Stimulated activated CD8-positive, alpha-beta memory T cell treated with anti-CD3 and anti-CD28 coated beads, Interleukin-15, amount 100 ng/mL, for 4 hours (primary cell): ENCODE measurements around the gene ACTL6B.
"Not testable (repeated sequence)": the region's sequence is repeated elsewhere in the genome, so short reads cannot be mapped to it uniquely, and the experiment has no call there.

Source experiments
- DNase-seq, 2 donors: peaks; one replicate each; pipeline ENCODE4 v3.0.0-alpha.2; 2020; ENCODE audit warnings: low read depth in 2 of 2

ACTL6B gene

DNA sequence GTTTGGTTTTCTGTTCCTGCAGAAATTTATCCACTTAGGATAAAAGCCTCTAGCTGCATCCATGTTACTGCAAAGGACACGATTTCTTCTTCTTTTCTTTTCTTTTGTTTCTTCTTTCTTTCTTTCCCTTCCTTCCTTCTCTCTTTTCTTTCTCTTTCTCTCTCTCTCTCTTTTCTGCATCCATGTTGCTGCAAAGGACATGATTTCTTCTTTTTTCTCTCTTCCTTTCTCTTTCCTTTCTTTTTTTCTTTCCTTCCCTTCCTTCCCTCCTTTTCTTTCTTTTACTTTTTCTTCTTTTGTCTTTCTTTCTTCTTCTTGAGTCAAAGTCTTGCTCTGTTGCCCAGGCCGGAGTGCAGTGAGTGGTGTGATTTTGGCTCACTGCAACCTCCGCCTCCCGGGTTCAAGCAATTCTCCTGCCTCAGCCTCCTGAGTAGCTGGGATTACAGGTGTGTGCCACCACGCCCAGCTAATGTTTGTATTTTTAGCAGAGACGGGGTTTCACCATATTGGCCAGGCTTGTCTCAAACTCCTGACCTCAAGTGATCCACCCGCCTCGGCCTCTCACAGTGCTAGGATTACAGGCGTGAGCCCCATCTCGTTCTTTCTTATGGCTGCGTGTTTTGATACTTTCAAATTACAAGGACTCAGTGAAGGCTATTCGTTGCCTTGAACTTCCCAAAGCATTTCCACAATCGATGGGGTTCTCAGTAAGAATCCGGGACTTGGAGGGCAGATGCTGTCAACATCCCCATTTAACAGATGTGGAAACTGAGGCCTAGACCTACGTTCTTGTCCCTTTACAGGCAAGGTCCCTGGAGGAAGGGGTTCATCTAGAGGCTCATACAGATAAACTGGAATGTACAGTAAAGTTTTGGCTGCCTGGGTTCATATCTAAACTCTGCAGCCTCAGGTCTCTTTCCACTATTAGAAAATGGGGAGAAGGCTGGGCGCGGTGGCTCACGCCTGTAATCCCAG is 15.4 kb upstream of the ACTL6B start:
- no peak for DNase-seq

DNA sequence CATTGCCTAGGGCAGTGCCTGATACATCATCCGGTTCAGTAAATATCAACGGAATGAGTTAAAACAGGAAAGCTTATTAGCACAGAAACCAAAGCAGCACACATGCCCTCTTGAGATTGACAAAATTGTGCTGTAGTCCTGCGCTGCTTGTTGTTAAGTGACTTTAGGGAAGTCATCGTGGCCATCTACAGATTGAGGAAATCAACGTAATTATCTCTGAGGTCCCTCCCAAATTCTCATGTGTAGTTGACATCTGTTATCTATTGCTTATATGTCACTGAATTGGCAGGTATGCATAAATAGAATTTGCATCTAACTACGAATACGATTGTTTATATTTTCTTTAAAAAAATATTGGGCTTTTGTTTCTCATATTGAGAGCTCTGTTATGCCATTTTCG is 13.8 kb upstream of the ACTL6B start:
- DNase-seq, result no peak

DNA sequence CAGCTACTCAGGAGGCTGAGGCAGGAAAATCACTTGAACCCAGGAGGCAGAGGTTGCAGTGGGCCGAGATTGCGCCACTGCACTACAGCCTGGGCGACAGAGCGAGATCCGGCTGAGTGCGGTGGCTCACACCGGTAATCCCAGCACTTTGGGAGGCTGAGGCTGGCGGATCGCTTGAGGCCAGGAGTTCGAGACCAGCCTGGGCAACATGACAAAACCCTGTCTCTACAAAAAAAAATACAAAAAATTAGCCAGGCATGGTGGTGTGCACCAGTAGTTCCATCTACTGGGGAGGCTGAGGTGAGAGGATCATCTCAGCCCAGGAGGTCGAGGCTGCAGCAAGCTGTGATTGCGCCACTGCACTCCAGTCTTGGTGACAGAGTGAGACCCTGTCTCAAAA is 12.9 kb upstream of the ACTL6B start:
- DNase-seq, result not testable (repeated sequence)

DNA sequence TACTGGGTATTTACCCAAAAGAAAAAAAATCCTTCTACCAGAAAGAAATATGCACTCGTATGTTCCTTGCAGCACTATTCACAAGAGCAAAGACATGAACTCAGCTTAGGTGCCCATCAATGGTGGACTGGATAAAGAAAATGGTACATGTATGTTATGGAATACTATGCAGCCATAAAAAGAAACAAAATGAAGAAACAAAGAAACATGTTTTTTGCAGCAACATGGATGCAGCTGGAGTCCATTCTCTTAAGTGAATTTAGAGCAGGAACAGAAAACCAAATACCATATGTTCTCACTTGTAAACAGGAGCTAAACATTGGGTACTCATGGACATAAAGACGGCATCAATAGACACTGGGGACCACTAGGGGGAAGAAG is 11.8 kb upstream of the ACTL6B start:
- no peak for DNase-seq

DNA sequence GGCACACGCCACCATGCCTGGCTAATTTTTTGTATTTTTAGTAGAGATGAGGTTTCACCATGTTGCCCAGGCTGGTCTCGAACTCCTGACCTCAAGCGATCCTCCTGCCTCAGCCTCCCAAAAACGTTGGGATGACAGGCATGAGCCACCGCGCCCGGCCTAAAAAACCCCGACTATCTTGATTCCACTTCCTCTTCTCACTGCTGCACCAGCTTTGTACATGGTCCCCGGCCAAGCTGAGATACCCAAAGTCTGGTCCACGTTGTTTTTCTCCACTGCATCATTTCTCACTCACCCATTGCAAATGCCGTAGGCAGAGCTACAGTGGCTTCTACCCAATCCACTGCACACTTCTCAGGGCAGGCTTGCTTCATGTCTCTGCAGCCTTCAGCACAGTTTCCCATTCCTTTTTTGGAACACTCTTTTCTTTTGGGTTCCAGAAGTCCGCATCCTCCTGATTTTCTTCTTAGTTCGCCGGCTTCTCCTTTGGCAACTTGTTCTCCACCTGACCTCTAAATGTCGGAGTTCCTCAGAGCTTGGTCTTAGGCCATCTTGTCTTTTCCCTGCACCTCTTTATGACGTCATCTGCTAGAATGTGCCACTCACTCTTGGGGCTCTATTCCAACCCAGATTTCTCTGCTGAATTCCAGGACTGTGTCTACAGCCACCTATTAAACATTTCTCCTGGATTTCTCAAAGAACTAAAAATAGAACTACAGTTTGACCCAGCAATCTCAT is 11.3 kb upstream of the ACTL6B start:
- no peak for DNase-seq

DNA sequence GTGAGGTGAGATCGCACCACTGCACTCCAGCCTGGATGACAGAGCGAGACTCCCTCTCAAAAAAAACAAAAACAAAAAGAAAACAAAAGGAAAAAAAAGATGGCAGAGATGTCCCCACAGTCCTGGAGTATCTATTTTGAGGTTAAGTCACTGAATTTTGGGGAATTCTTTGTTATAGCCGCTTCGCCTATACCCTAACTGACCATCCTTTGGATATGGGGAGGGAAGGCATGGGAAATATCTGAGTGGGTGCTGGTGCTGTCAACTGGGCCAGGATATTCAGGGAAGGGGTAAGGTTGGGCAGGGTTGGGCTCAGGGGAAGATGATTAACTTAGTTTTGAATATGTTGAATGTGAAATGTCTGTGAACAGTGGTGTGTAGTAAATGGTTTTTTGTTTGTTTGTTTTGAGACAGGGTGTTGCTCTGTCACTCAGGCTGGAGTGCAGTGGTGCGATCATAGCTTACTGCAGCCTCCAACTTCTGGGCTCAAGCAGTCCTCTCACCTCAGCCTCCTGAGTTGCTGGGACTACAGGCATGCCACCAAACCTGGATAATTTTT is 9.0 kb upstream of the ACTL6B start:
- no peak for DNase-seq

DNA sequence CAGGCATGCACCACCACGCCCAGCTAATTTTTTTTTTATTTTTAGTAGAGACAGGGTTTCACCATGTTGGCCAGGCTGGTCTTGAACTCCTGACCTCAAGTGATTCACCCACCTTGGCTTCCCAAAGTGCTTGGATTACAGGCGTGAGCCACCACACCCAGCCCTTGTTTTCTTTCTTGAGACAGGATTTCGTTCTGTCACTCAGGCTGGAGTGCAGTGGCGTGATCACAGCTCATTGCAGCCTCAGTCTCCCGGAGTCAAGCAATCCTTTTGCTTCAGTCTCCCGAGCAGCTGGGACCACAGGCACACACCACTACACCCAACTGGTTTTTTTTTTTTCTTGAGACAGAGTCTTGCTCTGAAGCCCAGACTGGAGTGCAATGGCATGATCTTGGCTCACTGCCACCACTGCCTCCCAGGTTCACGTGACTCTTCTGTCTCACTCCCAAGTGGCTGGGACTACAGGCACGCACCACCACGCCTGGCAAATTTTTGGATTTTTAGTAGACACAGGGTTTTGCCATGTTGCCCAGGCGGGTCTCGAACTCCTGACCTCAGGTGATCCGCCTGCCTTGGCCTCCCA is 6.0 kb upstream of the ACTL6B start:
- DNase-seq, result not testable (repeated sequence)

DNA sequence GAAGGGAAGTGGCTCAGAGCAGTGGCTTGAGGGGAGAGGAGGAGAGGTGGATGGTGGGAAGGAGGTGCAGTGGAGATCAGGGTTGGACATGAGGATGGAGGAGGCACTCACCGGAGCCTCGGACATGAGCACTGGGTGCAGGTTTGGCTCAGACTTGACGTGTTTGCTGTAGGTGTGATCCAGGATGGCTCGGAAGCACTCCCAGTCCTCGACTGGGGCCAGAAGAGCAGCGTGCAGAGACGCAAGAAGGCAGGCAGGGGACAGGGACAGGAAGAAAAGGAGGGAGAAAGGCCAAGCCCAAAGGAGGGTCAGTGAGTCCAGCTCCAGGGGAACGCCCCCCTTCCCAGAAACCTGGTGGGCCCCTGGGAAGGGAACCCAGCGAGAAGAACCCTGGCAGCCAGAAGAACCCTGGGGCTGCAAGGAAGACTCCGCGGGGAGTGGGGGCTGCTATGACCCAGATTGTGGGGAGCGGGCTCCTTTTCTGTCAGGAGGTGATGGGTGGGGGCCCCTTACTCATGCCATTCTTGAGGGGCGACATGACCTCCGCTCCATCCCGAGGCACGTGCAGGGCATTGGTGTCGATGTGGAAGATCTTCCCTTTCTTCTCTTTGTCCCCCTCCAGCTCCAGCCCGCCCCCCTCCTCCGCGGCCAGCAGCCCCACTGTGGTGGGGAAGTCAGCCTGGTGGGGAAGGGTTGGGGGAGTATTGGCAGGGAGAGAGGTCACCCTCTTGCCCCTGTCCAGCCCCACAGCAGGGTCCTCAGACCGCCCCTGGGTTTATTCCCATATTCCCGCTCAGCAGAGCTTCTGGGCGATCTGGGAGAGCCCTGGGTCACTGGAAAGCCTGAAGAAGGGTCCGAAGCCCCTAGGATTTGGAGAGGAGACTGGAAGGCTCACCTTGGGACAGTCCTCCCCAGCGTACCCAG is 1.1 kb downstream of the ACTL6B start:
- no peak for DNase-seq

DNA sequence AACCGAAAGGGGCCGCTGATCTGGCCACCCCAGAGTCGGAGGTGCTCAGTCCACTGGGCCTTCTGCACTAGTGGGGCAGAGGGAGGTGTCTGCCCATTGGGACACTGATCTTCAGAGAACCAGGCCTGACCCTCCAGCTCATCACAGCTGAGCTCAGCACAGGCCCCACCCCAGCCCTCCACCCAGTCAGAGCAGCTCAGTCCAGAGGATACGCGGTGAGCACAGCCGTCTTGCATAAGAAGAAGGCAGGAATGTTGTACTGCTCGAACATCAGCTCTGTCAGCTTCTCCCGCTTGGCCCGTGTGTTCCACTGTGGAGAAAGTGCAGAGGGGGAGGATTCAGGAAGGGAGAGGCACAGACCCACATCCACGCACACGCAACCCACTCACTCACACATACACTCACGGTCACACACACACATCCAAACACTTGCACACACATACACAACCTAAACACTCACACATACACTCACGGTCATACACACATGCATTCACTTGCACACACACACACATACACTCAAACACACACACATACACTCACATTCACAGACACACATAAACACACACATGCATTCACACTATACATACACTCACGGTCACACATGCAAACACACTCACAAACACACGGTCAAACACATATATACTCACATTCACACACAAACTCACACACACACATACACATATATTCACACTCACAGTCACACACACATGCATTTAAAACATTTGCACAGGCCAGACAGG is 6.3 kb downstream of the ACTL6B start:
- no peak for DNase-seq

DNA sequence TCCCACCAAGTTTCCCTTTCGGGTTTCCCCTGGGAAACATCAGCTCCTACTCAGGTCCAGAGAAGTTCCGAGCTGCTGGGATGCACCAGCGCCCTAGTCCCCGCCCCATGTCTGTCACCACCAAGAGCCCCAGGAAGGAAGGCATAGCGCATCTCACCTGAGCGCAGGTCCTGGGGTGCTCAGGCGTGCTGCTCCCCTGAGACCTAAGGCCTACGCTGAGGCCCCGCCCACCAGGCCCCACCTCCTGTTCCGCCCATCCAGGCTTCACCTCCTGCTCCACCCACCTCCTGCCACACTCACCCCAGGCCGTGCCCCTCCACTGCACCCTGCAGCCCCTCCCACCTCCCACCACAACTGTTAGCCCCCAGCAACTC is 13.7 kb downstream of the ACTL6B start:
- DNase-seq, result no peak

DNA sequence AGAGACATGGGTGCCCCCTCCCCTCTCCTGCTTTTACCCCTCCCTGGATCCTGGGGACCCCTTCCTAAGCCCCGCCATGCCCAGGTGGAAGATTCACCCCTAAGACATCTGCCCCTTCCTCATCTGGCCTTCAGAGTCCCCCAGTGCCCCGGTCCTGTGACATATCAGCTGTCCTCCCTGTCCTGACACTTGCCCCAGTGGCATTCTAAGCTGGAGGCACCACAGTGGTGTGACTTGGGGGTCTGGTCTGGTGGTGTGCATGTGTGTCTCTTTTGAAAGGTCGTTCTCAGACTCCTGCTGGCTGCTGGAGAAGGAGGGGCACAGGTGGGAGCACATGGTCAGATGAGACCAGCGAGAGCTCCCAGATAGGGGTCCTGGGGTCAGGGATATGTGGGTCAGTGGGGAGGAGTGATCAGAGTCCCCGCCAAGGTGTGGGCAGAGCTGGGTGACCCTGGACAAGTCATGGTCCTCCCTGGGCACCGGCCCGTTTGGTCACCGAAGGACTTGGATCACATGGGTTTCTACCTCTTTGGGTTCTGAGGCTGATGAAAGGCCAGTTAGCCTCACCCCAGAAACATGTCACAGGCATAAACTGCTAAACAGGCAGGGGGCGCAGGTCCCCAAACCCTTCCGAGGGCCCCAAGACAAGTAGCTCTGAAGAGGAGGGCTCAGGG is 14.3 kb downstream of the ACTL6B start:
- DNase-seq, result no peak

DNA sequence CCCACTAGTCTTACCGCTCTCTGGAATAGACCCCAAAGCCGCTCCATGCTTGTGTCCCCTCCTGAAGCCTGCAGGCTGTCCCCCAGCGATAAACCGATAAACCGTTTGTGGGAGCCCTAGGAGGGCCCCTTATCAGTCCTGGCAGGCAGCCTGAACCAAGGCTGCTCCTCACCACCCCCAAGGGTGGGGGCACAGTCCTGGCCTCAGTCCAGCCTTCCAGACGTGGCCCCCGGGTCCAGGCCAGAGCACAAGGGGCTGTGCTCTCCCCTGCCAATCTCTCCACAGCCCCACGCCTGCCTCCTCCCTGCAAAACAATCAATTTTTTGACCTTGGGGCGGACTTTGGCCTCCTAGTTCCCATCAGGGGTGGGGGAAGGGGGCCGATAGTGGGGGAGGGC is 14.8 kb downstream of the ACTL6B start, which contains the start of gene TFR2:
TFR2 (minus strand) TSS at position 90 of the 397 bp plus-strand sequence; CDS start at position 47, 43 bp downstream.
- no peak for DNase-seq

DNA sequence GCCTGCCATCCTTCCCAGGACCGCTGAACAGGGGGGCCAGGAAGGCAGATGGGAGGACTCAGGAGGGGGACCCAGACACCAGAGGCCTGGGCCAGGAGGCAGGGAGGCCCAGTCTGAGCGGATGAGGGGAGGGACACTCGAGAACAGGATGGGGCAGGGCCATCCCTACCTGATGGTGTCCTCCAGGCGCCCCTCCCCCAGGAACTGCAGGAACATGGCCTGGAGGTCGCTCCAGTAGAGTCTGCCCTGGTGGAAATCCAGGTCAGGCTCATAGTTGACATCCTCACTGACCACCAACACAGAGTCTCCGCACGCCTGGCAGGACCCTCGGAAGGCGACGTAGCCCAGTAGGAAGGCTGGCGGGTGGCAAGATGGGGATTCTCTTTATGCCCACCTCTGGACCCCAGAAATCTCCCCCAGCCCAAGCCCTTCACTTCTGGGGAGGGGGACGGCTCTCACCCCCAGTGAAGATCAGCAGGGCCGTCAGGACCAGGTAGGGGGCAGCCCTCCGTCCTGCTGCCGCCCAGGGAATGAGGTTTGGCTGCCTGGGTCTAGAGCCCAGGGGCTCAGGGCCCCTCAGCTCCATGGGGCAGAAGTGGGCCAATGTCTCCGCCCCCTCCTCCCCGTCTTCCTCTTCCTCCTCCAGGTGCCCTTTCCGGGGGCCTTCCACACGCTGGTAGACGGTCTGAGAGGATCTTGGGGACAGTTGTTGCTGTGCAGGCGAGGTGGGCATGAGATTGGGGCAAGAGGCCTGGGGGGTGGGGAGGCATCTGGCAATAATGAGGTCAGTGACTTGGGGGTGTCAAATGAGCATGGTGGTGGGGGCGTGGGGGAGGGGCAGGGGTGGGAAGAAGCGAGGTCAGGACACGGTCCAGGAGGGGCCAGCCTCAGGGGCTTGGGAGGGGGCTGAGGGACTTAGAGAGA is 15.5 kb downstream of the ACTL6B start:
- DNase-seq, result no peak

DNA sequence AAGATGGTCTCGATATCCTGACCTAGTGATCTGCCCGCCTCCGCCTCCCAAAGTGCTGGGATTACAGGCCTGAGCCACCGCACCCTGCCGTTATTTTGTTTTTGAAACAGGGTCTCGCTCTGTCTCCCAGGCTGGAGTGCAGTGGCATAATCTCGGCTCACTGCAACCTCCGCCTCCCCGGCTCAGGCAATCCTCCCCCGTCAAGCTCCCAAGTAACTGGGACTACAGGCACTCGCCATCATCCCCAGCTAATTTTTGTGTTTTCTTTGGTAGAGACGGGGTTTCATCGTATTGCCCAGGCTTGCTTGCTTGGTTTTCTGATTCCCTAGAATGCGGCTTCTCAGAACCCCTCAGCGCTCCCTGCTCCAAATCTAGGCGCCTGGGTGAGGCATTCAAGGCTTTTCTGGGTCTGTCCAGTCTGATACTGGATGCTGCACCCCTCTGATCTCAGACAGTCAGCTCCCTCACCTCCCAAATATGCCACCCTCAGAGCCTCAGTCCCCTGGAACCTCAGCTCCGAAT is 16.2 kb downstream of the ACTL6B start:
- no peak for DNase-seq

DNA sequence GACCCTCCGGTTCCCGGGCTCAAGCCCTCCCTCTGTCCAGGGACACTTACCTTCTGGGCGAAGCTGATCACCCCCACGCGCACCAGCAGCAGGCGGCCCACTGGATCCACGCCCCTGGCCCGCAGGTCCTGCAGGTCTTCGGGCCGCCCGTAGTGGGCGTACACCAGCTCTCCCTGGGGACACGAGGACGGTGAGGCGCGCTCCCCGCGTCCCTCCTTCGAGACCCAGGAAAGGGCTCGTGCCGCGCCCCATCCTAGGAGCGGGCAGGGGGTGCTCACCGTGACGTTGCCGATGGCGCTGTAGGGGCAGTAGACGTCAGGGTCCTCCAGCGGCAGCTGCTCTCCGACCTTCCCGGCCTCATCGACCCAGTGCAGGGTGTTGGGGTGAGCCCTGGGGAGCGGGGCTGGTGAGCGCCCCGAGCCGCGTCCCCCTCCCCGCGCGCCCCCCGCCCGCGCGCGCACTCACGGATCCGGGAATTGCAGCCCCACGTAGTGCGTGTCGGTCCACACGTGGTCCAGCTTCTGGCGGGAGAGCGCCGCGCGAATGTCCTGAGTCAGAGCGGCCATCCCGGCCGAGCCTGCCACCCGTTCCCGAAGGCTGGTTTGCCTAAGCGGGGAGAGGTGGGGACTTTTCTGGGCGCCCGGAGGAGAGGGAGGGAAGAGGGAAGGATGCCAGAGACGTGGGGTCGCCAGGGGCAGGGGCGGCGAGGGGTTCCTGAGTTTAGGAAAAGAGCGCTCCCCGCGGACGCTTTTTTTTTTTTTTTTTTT is 23.1 kb downstream of the ACTL6B start:
- peak in 1 of 2 donors; percentile 17 for DNase-seq

DNA sequence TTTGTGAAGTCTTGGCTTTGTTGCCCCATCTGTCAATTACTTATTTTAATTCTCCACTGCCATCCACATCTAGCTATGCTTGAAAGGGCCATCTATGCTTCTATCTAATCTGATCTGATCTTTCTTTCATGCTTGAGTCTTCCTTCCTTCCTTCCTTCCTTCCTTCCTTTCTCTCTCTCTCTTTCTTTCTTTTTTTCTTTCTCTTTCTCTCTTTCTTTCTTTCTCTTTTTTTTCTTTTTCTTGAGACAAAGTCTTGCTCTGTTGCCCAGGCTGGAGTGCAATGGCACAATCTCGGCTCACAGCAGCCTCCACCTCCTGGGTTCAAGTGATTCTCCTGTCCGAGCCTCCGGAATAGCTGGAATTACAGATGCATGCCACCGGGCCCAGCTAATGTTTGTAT is 26.2 kb downstream of the ACTL6B start:
- DNase-seq, result no peak

DNA sequence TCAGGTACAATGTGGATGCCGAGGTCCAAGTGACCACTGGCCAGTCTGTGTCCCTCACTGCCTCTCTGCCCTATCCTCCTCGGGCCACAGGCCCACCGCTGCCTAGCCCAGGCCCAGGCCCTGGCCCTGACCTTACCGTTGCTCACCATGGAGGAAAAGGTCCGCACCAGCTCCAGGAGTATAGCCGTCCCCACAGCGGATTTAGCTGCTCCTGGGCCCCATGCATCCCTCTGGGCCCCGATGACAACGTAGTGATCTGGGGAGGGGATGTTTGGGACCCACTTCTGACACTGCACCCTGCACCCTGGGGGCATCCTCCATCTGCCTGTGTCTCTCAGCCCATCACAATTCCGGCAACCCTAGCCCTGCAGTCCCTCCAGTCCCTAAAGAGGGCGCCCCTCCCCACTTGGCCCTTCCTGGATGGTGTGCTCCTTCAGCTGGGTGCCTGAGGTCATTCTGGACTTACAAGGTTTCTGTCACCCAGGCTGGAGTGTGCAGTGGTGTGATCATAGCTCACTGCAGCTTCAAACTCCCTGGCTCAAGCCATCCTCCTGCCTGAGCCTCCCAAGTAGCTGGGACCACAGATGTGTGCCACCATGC is 27.0 kb downstream of the ACTL6B start:
- no peak for DNase-seq

DNA sequence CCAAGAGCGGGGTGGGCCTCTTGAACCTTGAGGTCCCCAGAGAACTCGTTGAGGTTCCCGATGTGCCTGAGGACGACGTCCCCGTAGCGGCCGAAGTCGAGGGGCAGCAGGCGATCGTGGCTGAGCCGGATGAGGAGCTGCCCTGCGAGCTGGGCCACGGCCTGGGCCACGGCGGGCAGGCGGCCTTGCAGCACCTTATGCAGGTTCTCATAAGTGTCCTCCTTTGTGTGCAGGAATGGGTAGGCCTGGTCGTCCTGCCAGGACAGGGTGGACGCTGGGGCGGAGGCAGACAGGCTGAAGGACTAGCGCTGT is 29.1 kb downstream of the ACTL6B start:
- no peak for DNase-seq
